OCI-LY7 (cell line): ENCODE data around the gene GINM1. TPM values are rescaled to one million over a fixed set of nuclear protein-coding genes. Genes with fewer than 3 reads are reported as not detected.

Experiments
- BruUV-seq: library from RNA; stranded (reverse); fragments of 400-500 nt; replicated peaks from 2 replicates; lab custom pipeline; 2021; lab: Mats Ljungman, UMichigan
- CTCF ChIA-PET: fragments of 300-600 bp; sonication (Branson Sonifier 250); formaldehyde crosslinking; loops from one replicate; lab custom pipeline; 2022; ENCODE audit warnings: antibody characterized with exemption; ENCODE audit not compliant: unreplicated experiment; lab: Charles Lee
- POLR2A ChIA-PET: fragments of 300-600 bp; sonication (Branson Sonifier 250); formaldehyde crosslinking; loops from one replicate; lab custom pipeline; 2022; ENCODE audit warnings: antibody characterized with exemption; lab: Charles Lee
- DNase-seq: peaks from one replicate; pipeline ENCODE4 v3.0.0-alpha.2; 2015; ENCODE audit warnings: low spot score
- H2AFZ ChIP-seq: fragments of 200-600 bp; sonication (generic), shearing (Covaris generic); 2 replicates; pipeline ENCODE4 v1.6.1; 2014; ENCODE audit warnings: mild to moderate bottlenecking, antibody characterized with exemption, low read length, moderate library complexity
- H3K27ac ChIP-seq: fragments of 200-600 bp; sonication (generic); 2 replicates; pipeline ENCODE4 v1.5.1; 2014; ENCODE audit warnings: mixed run types, low read depth, mild to moderate bottlenecking, moderate library complexity, low read length, inconsistent platforms; ENCODE audit not compliant: poor library complexity, severe bottlenecking
- H3K36me3 ChIP-seq: fragments of 200-600 bp; sonication (generic); 2 replicates; pipeline ENCODE4 v1.6.1; 2014; ENCODE audit warnings: mild to moderate bottlenecking, antibody characterized with exemption, low read length, moderate library complexity, mixed read lengths; ENCODE audit not compliant: insufficient read depth
- H3K4me1 ChIP-seq: fragments of 200-600 bp; sonication (generic); 2 replicates; pipeline ENCODE4 v1.5.1; 2014; ENCODE audit warnings: mild to moderate bottlenecking, low read length; ENCODE audit not compliant: insufficient read depth, poor library complexity, severe bottlenecking
- H3K4me2 ChIP-seq: fragments of 200-600 bp; sonication (generic); 2 replicates; pipeline ENCODE4 v1.6.1; 2014; ENCODE audit warnings: mild to moderate bottlenecking, low read length
- H3K4me3 ChIP-seq: fragments of 200-600 bp; sonication (generic); 2 replicates; pipeline ENCODE4 v1.5.1; 2014; ENCODE audit warnings: mild to moderate bottlenecking, low read depth, low read length; ENCODE audit not compliant: poor library complexity, severe bottlenecking
- H3K79me2 ChIP-seq: fragments of 200-600 bp; sonication (generic); 2 replicates; pipeline ENCODE4 v1.6.1; 2016; ENCODE audit warnings: low read depth, mild to moderate bottlenecking, low read length, moderate library complexity, mixed read lengths; ENCODE audit not compliant: insufficient read depth
- H3K9me2 ChIP-seq: fragments of 200-600 bp; sonication (generic); 2 replicates; pipeline ENCODE4 v1.6.1; 2016; ENCODE audit warnings: mild to moderate bottlenecking, low read length, mixed read lengths; ENCODE audit not compliant: insufficient read depth
- H3K9me3 ChIP-seq: fragments of 200-600 bp; sonication (generic); 2 replicates; pipeline ENCODE4 v1.6.1; 2014; ENCODE audit warnings: mild to moderate bottlenecking, mixed run types, low read length, mixed read lengths
- H4K20me1 ChIP-seq: fragments of 200-600 bp; sonication (generic); 2 replicates; pipeline ENCODE4 v1.6.1; 2014; ENCODE audit warnings: mild to moderate bottlenecking, antibody characterized with exemption, low read length, moderate library complexity, mixed read lengths; ENCODE audit not compliant: insufficient read depth
- CTCF ChIP-seq: fragments of 200-600 bp; sonication (generic); conservative IDR thresholded peaks from 2 replicates; pipeline ENCODE4 v1.5.1; 2014; ENCODE audit warnings: mild to moderate bottlenecking, antibody characterized with exemption, low read length, moderate library complexity, mixed read lengths
- EZH2phosphoT487 ChIP-seq: fragments of 200-600 bp; sonication (generic); IDR thresholded peaks from 2 replicates; pipeline ENCODE4 v1.6.1; 2018; ENCODE audit warnings: low read depth, borderline replicate concordance, mild to moderate bottlenecking, mixed run types, antibody characterized with exemption, low read length, moderate library complexity, mixed read lengths
- intact Hi-C: fragments of 100-400 bp; cut with micrococcal nuclease; formaldehyde crosslinking; loops from one replicate; pipeline ENCODE4 v1.10.0; 2022; ENCODE audit not compliant: unreplicated experiment
- total RNA-seq, 2 experiments: library from RNA; depleted of rRNA in 1 of 2; stranded (reverse); fragments of >200 nt in 1 of 2; shearing (Covaris generic) in 1 of 2; gene quantifications; 2 replicates each; pipeline ENCODE4 v1.2.3, GENCODE V29; 2014 to 2022

Gene GINM1
- total RNA-seq, 2 experiments from 2014 or later: 17.2 to 38.1 TPM

GRCh38 chr6:149563928-149564325 is 2.2 kb upstream of the GINM1 start:
- Histone ChIP-seq H2AFZ (peak overlapping the region; percentile 98; the same call in 1 of the 2 replicates), H3K4me3 (no peak overlapping the region), H3K9me3 (no peaks in the 10 kb centered on the region), H3K79me2 (peaks cover 25% of the 10 kb centered on the region), H3K4me2 (no peak overlapping the region; the same call in 1 of the 2 replicates), H3K4me1 (peaks cover 30% of the 10 kb centered on the region), H3K9me2 (no peaks in the 10 kb centered on the region), H4K20me1 (0 out of 2 replicates have a peak, but pooled peaks cover 10% of the 10 kb centered on the region), H3K36me3 (no peaks in the 10 kb centered on the region), H3K27ac (no peak overlapping the region)
- ChIA-PET CTCF (interaction anchor here (1.2 kb wide), 1 partner anchor 11 kb away, joined by 3 read pairs; no protein-coding TSS in a partner anchor), POLR2A (interaction anchor here (0.6 to 3.2 kb wide), 9 partner anchors 9 to 1884 kb away, joined by 3 to 22 read pairs (median 4); partner anchors contain the start of gene PCMT1)
- TF ChIP-seq CTCF (no peak), EZH2phosphoT487 (no peak)
- BruUV-seq: no TSS peak
- DNase-seq: no peak
- intact Hi-C loops: loop anchor here (2.0 to 10.0 kb wide), 2 partner anchors 135 to 361 kb away; partner anchors contain the start of gene RAET1G

- H3K4me1 ChIP-seq: peaks cover 30% of the 10 kb centered on the region
- H3K4me2 ChIP-seq: peak overlapping the region; percentile 84
- no peaks in the 10 kb centered on the region for H3K9me2 ChIP-seq
- peaks cover 45% of the 10 kb centered on the region for H3K79me2 ChIP-seq
- H3K4me3 ChIP-seq: peak overlapping the region; percentile 97
- H3K27ac ChIP-seq: peak overlapping the region; percentile 79
- ChIA-PET POLR2A (interaction anchor here (0.6 to 1.4 kb wide), 2 partner anchors 18 to 151 kb away, joined by 3 to 4 read pairs; partner anchors contain the start of gene LATS1), CTCF (no interaction called here)
- peak; percentile 71 for DNase-seq
- H3K36me3 ChIP-seq: no peaks in the 10 kb centered on the region
- 0 out of 2 replicates have a peak, but pooled peaks cover 14% of the 10 kb centered on the region for H4K20me1 ChIP-seq
- TF ChIP-seq EZH2phosphoT487: no peak
- no peak for TF ChIP-seq CTCF
- H3K9me3 ChIP-seq: no peaks in the 10 kb centered on the region
- H2AFZ ChIP-seq: peak overlapping the region; percentile 87
- intact Hi-C loops: loop anchor here (1.0 to 10.0 kb wide), 5 partner anchors 85 to 358 kb away; partner anchors contain the start of gene RAET1G
- no TSS peak for BruUV-seq
These were observed 427 bp downstream of the GINM1 start for GRCh38 chr6:149566410-149567193.
